CD14-positive monocyte (primary cell): ENCODE data around the gene CDH4. TPM values are rescaled to one million over a fixed set of nuclear protein-coding genes. Genes with fewer than 3 reads are reported as not detected.

Source experiments
- DNase-seq, 3 donors: peaks; one replicate each; pipeline ENCODE4 v3.0.0-alpha.2; 2011 to 2022
- H2AFZ ChIP-seq: 2 replicates; pipeline ENCODE4 v1.6.0; 2012; ENCODE audit warnings: mild to moderate bottlenecking, low read depth, low read length, inconsistent platforms; ENCODE audit not compliant: insufficient read depth, poor library complexity, severe bottlenecking
- H3K27ac ChIP-seq, 2 donors: 1 replicate in 1 of 2; 2 replicates in 1 of 2; pipeline ENCODE4 v1.5.1; 2012 to 2013; ENCODE audit warnings: low read length in 2 of 2, control low read depth in 1 of 2, inconsistent platforms in 1 of 2, low read depth in 1 of 2, mild to moderate bottlenecking in 1 of 2
- H3K27me3 ChIP-seq, 2 donors: one replicate each; pipeline versions ENCODE4 v1.6.0 to v1.6.1; 2011 to 2013; ENCODE audit warnings: low read length in 2 of 2; ENCODE audit not compliant: control insufficient read depth in 2 of 2, insufficient read depth in 2 of 2
- H3K36me3 ChIP-seq, 2 donors: replicated peaks in 1 of 2; 1 replicate in 1 of 2; 2 replicates in 1 of 2; pipeline versions ENCODE4 v1.5.1 to v1.6.1; 2012 to 2013; ENCODE audit warnings: low read length in 2 of 2, control low read depth in 1 of 2, inconsistent platforms in 1 of 2, mild to moderate bottlenecking in 1 of 2; ENCODE audit not compliant: insufficient read depth in 2 of 2, control insufficient read depth in 1 of 2
- H3K4me1 ChIP-seq, 2 donors: 1 replicate in 1 of 2; 2 replicates in 1 of 2; pipeline versions ENCODE4 v1.5.1 to v1.6.1; 2012 to 2013; ENCODE audit warnings: low read length in 2 of 2, control low read depth in 1 of 2, inconsistent platforms in 1 of 2, mild to moderate bottlenecking in 1 of 2, moderate library complexity in 1 of 2; ENCODE audit not compliant: insufficient read depth in 2 of 2, control insufficient read depth in 1 of 2
- H3K4me2 ChIP-seq: replicated peaks from 2 replicates; pipeline ENCODE3; 2012; ENCODE audit warnings: low read length, moderate library complexity, mild to moderate bottlenecking; ENCODE audit not compliant: poor library complexity, severe bottlenecking; ENCODE audit errors: extremely low read depth
- H3K4me3 ChIP-seq, 3 experiments: fragments of 200-600 bp in 1 of 3; sonication (generic) in 1 of 3; replicated peaks in 1 of 3; 1 replicate in 2 of 3; 2 replicates in 1 of 3; pipeline ENCODE4 v1.5.1; 2011 to 2013; ENCODE audit warnings: low read length in 3 of 3, mild to moderate bottlenecking in 3 of 3, control low read depth in 2 of 3, low read depth in 2 of 3, inconsistent platforms in 1 of 3, moderate library complexity in 1 of 3
- H3K79me2 ChIP-seq: 2 replicates; pipeline ENCODE4 v1.6.0; 2012; ENCODE audit warnings: mild to moderate bottlenecking, control low read depth, inconsistent platforms, low read length, moderate library complexity; ENCODE audit not compliant: insufficient read depth
- H3K9ac ChIP-seq: 2 replicates; pipeline ENCODE4 v1.6.0; 2017; ENCODE audit warnings: low read length, mild to moderate bottlenecking; ENCODE audit not compliant: insufficient read depth, poor library complexity, severe bottlenecking
- H3K9me3 ChIP-seq, 2 donors: replicated peaks in 1 of 2; 1 replicate in 1 of 2; 2 replicates in 1 of 2; pipeline versions ENCODE4 v1.5.1 to v1.6.1; 2012 to 2013; ENCODE audit warnings: low read length in 2 of 2, control low read depth in 1 of 2; ENCODE audit not compliant: control insufficient read depth in 1 of 2, insufficient read depth in 1 of 2
- H4K20me1 ChIP-seq: 2 replicates; pipeline ENCODE4 v1.6.0; 2012; ENCODE audit warnings: mild to moderate bottlenecking, low read length, control low read depth, moderate library complexity; ENCODE audit not compliant: insufficient read depth
- H3K27ac Mint-ChIP-seq, 7 donors: one replicate each; pipeline ENCODE4 v1.8.0; 2020; ENCODE audit warnings: mild to moderate bottlenecking in 7 of 7, mixed read lengths in 7 of 7, moderate library complexity in 6 of 7, inconsistent platforms in 2 of 7
- H3K27me3 Mint-ChIP-seq, 3 donors: one replicate each; pipeline ENCODE4 v1.8.0; 2021 to 2022; ENCODE audit warnings: low read depth in 3 of 3, mild to moderate bottlenecking in 3 of 3, mixed read lengths in 3 of 3, moderate library complexity in 3 of 3, inconsistent platforms in 1 of 3
- H3K36me3 Mint-ChIP-seq, 2 donors: one replicate each; pipeline ENCODE4 v1.8.0; 2020; ENCODE audit warnings: mixed read lengths in 2 of 2, inconsistent platforms in 1 of 2, mild to moderate bottlenecking in 1 of 2
- H3K4me1 Mint-ChIP-seq: one replicate; pipeline ENCODE4 v1.8.0; 2020; ENCODE audit warnings: mild to moderate bottlenecking, mixed read lengths
- H3K4me3 Mint-ChIP-seq, 2 donors: one replicate each; pipeline ENCODE4 v1.8.0; 2020; ENCODE audit warnings: mild to moderate bottlenecking in 2 of 2, mixed read lengths in 2 of 2, moderate library complexity in 1 of 2
- H3K9me3 Mint-ChIP-seq, 7 donors: one replicate each; pipeline ENCODE4 v1.8.0; 2020 to 2022; ENCODE audit warnings: mixed read lengths in 7 of 7, mild to moderate bottlenecking in 6 of 7, moderate library complexity in 6 of 7, inconsistent platforms in 2 of 7
- CTCF ChIP-seq: fragments of 200-600 bp; IDR thresholded peaks from one replicate; pipeline ENCODE4 v1.8.0; 2022; ENCODE audit warnings: antibody characterized with exemption, mild to moderate bottlenecking
- WGBS: methylation state at CpG from one replicate; pipeline ENCODE4 v1.1.5; 2013; ENCODE audit warnings: missing lambda C conversion rate; ENCODE audit not compliant: insufficient coverage; 5-methylcytosine and 5-hydroxymethylcytosine counted together
- intact Hi-C, 2 donors: fragments of 100-400 bp; cut with micrococcal nuclease; formaldehyde crosslinking; loops; one replicate each; pipeline versions ENCODE4 v1.15.0 to v1.15.1; 2023
- polyA plus RNA-seq, 3 donors: library from polyadenylated mRNA; depleted of rRNA in 1 of 3; unstranded in 2 of 3; stranded (reverse) in 1 of 3; fragments of 300-500 nt in 2 of 3; fragments of >200 nt in 1 of 3; fragmentation: Illumina TruSeq in 2 of 3; gene quantifications; 1 replicate in 2 of 3; 2 replicates in 1 of 3; pipeline ENCODE4 v1.2.3, GENCODE V29; 2012 to 2021

The CDH4 gene
- polyA plus RNA-seq, 3 donors = not detected

- Histone ChIP-seq H3K4me3 (no peak overlapping the region), H3K9ac (no peak overlapping the region), H3K4me1 (no peaks in the 10 kb centered on the region), H3K27ac (no peak overlapping the region), H3K4me2 (no peak overlapping the region), H3K79me2 (no peaks in the 10 kb centered on the region), H2AFZ (no peak overlapping the region), H3K27me3 (no peaks in the 10 kb centered on the region), H3K9me3 (no peaks in the 10 kb centered on the region), H3K36me3 (no peaks in the 10 kb centered on the region), H4K20me1 (no peaks in the 10 kb centered on the region)
- intact Hi-C loops = no loop called here
- Mint-ChIP-seq H3K4me1 (no peaks in the 10 kb centered on the region), H3K4me3 (no peak overlapping the region), H3K9me3 (peaks cover 0 to 3% (median 0%) of the 10 kb centered on the region in 7 donors), H3K27me3 (peaks cover 5 to 20% (median 12%) of the 10 kb centered on the region in 3 donors), H3K27ac (no peak overlapping the region), H3K36me3 (no peaks in the 10 kb centered on the region)
- 72% methylated on average over 7 of the region's 12 CpGs for WGBS
- no peak for TF ChIP-seq CTCF
- no peak for DNase-seq
Measured at GRCh38 chr20:61957961-61958715, 706.1 kb downstream of the CDH4 start.

GRCh38 chr20:61958773-61959700 lies 707.0 kb downstream of the CDH4 start:
- 79% methylated on average over 15 of the region's 22 CpGs for WGBS
- no peak for TF ChIP-seq CTCF
- no peaks in the 10 kb centered on the region for H3K27me3 ChIP-seq
- Mint-ChIP-seq H3K9me3 (peaks cover 0 to 5% (median 3%) of the 10 kb centered on the region in 7 donors), H3K27ac (no peak overlapping the region), H3K4me3 (no peak overlapping the region), H3K4me1 (no peaks in the 10 kb centered on the region), H3K36me3 (no peaks in the 10 kb centered on the region), H3K27me3 (peaks cover 5 to 26% (median 15%) of the 10 kb centered on the region in 3 donors)
- H3K4me3 ChIP-seq = no peak overlapping the region
- H3K9ac ChIP-seq = no peak overlapping the region
- no peaks in the 10 kb centered on the region for H3K36me3 ChIP-seq
- no peak for DNase-seq
- intact Hi-C loops = no loop called here
- H3K9me3 ChIP-seq = no peaks in the 10 kb centered on the region
- H3K4me1 ChIP-seq = no peaks in the 10 kb centered on the region
- H3K27ac ChIP-seq = no peak overlapping the region
- no peaks in the 10 kb centered on the region for H4K20me1 ChIP-seq
- no peak overlapping the region for H2AFZ ChIP-seq
- H3K4me2 ChIP-seq = no peak overlapping the region
- H3K79me2 ChIP-seq = no peaks in the 10 kb centered on the region
